HG02763 (cell line): ENCODE results near the gene PTTG1IP2.

ENCODE experiments used
- ATAC-seq: cut with Tn5 transposase; IDR thresholded peaks from one replicate; pipeline ENCODE4 v1.9.1; 2021; ENCODE audit warnings: mild to moderate bottlenecking, moderate library complexity; ENCODE audit not compliant: unreplicated experiment

Gene PTTG1IP2

DNA sequence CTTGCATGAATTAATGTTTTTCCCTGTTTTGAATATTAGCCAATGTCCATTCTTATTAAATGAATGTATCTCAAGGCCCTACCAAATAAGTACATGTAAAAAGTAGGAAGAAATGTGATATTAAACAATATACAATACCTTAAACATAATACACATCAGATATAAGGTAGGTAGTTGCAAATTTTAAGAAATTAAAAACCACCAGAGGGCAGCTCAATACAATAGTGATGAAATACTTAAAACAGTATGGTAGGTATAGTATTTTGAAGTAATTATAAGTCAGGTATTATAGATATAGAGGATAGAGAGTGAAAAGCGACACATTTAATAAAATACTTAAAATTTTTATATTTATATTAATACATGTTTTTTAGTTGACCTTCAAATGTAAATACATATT is 83.1 kb downstream of the PTTG1IP2 start:
- ATAC-seq = no peak

DNA sequence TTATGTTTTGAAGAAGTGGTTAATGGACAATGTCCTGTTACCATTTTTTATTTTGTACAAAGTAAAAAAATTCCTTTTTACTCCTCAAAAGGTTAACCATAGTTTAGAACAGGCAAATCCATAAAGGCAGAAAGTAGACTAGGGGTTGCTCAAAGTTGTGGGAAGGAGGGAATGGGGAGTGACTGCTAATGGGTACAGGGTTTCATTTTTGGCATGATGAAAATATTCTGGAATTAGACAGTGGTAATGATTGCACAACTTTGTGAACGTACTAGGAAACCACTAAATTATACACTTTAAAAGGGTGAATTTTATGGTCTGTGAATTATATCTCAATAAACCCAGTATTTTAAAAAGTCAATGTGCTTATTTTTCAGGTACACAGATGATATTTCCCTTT is 91.3 kb downstream of the PTTG1IP2 start:
- no peak for ATAC-seq
